Keratinocyte (primary cell): ENCODE data around the gene TMCC2. TPM values are rescaled to one million over a fixed set of nuclear protein-coding genes. Genes with fewer than 3 reads are reported as not detected.

Experiments
- DNase-seq: peaks from one replicate; pipeline ENCODE4 v3.0.0-alpha.2; 2011; ENCODE audit warnings: low read depth, missing footprints, low spot score
- FAIRE-seq: peaks from 2 replicates; lab custom pipeline; 2011; peaks lifted over from hg19 to GRCh38; lab: Jason Lieb, UNC
- H2AFZ ChIP-seq: 2 replicates; pipeline ENCODE4 v1.6.0; 2012; ENCODE audit warnings: low read length, control low read depth, inconsistent platforms; ENCODE audit not compliant: control insufficient read depth
- H3K27ac ChIP-seq: 2 replicates; pipeline ENCODE4 v1.5.1; 2011; ENCODE audit warnings: low read length; ENCODE audit not compliant: control insufficient read depth, insufficient read depth
- H3K27me3 ChIP-seq: 3 replicates; pipeline ENCODE4 v1.6.0; 2011; ENCODE audit warnings: low read length; ENCODE audit not compliant: control insufficient read depth, insufficient read depth; ENCODE audit errors: extremely low read depth
- H3K36me3 ChIP-seq, 2 experiments: 2 replicates in 1 of 2; 3 replicates in 1 of 2; pipeline ENCODE4 v1.5.1; 2011; ENCODE audit warnings: low read length in 2 of 2, mild to moderate bottlenecking in 1 of 2; ENCODE audit not compliant: control insufficient read depth in 2 of 2, insufficient read depth in 2 of 2; ENCODE audit errors: extremely low read depth in 1 of 2
- H3K4me1 ChIP-seq: 3 replicates; pipeline ENCODE4 v1.5.1; 2011; ENCODE audit warnings: low read length; ENCODE audit not compliant: control insufficient read depth, insufficient read depth; ENCODE audit errors: extremely low read depth
- H3K4me2 ChIP-seq: 3 replicates; pipeline ENCODE4 v1.6.0; 2011; ENCODE audit warnings: low read depth, low read length; ENCODE audit not compliant: control insufficient read depth, insufficient read depth; ENCODE audit errors: extremely low read depth
- H3K4me3 ChIP-seq, 3 experiments: fragments of 200-600 bp in 1 of 3; sonication (generic) in 1 of 3; 2 replicates in 2 of 3; 3 replicates in 1 of 3; pipeline ENCODE4 v1.5.1; 2011 to 2016; ENCODE audit warnings: low read length in 3 of 3, mild to moderate bottlenecking in 3 of 3, control low read depth in 2 of 3, inconsistent platforms in 1 of 3, low read depth in 1 of 3, mixed read lengths in 1 of 3, mixed run types in 1 of 3, moderate library complexity in 1 of 3; ENCODE audit not compliant: control insufficient read depth in 2 of 3, insufficient read depth in 2 of 3; ENCODE audit errors: extremely low read depth in 1 of 3
- H3K79me2 ChIP-seq: 2 replicates; pipeline ENCODE4 v1.6.0; 2012; ENCODE audit warnings: low read length; ENCODE audit not compliant: control insufficient read depth, insufficient read depth
- H3K9ac ChIP-seq: 3 replicates; pipeline ENCODE4 v1.6.0; 2011; ENCODE audit warnings: low read length; ENCODE audit not compliant: control insufficient read depth, insufficient read depth; ENCODE audit errors: extremely low read depth
- H3K9me1 ChIP-seq: 3 replicates; pipeline ENCODE4 v1.6.0; 2011; ENCODE audit warnings: low read length; ENCODE audit not compliant: control insufficient read depth, insufficient read depth; ENCODE audit errors: extremely low read depth
- H3K9me3 ChIP-seq: 2 replicates; pipeline ENCODE4 v1.5.1; 2012; ENCODE audit warnings: low read depth, low read length; ENCODE audit not compliant: control insufficient read depth
- H4K20me1 ChIP-seq: 3 replicates; pipeline ENCODE4 v1.6.0; 2011; ENCODE audit warnings: low read length; ENCODE audit not compliant: control insufficient read depth, insufficient read depth; ENCODE audit errors: extremely low read depth
- CTCF ChIP-seq, 3 experiments: IDR thresholded peaks in 1 of 3; conservative IDR thresholded peaks in 1 of 3; optimal IDR thresholded peaks in 1 of 3; 2 replicates in 2 of 3; 3 replicates in 1 of 3; pipeline versions ENCODE3 to v1.5.1; 2011; ENCODE audit warnings: low read length in 3 of 3, mild to moderate bottlenecking in 3 of 3, moderate library complexity in 2 of 3, control low read depth in 1 of 3, inconsistent platforms in 1 of 3; ENCODE audit not compliant: insufficient read depth in 2 of 3; ENCODE audit errors: extremely low read depth in 1 of 3
- EZH2 ChIP-seq: IDR thresholded peaks from one replicate; pipeline ENCODE4 v1.6.1; 2012; ENCODE audit warnings: inconsistent platforms, mild to moderate bottlenecking, low read length, moderate library complexity
- dilution Hi-C: fragments of 300-500 bp; cut with MboI; formaldehyde crosslinking; loops from one replicate; pipeline ENCODE4 v1.7.0; 2020; ENCODE audit warnings: low sequenced_read_pairs; ENCODE audit not compliant: extremely low pct_ligation_motif_present
- polyA plus RNA-seq, 5 experiments: library from polyadenylated mRNA; depleted of rRNA in 3 of 5; stranded (reverse) in 3 of 5; stranded (forward) in 1 of 5; unstranded in 1 of 5; fragments of >200 nt; gene quantifications; 1 replicate in 1 of 5; 2 replicates in 3 of 5; 3 replicates in 1 of 5; pipeline versions ENCODE4 v1.2.1 to v1.2.3, GENCODE V29; 2011 to 2012; ENCODE audit warnings: missing spikeins in 2 of 5, low read depth in 1 of 5, low replicate concordance in 1 of 5

Gene TMCC2
- polyA plus RNA-seq, 1 donor (not counting 4 experiments of a cell fraction or from before 2014, with no cell fraction given), result 0.60 TPM

- H3K9me1 ChIP-seq, result no peaks in the 10 kb centered on the region
- no peak for FAIRE-seq
- H3K27me3 ChIP-seq, result peaks cover 3% of the 10 kb centered on the region
- no peak overlapping the region for H3K4me2 ChIP-seq
- no peak for DNase-seq
- H3K4me1 ChIP-seq, result peaks cover 25% of the 10 kb centered on the region
- no peaks in the 10 kb centered on the region for H4K20me1 ChIP-seq
- dilution Hi-C loops, result no loop called here
- H3K9me3 ChIP-seq, result no peaks in the 10 kb centered on the region
- TF ChIP-seq CTCF (optimal IDR thresholded peaks at IDR 0.05 in 1 of 3, IDR thresholded peaks at IDR 0.05 in 1 of 3, conservative IDR thresholded peaks at IDR 0.05 in 1 of 3; ENCODE audit: extremely low read depth in 1 of 3, insufficient read depth in 2 of 3, low read length in 3 of 3), result no peak
- TF ChIP-seq EZH2, result no peak
- H3K9ac ChIP-seq, result no peak overlapping the region
- no peak overlapping the region for H2AFZ ChIP-seq
- no peaks in the 10 kb centered on the region for H3K79me2 ChIP-seq
- H3K36me3 ChIP-seq, result no peaks in the 10 kb centered on the region
- H3K27ac ChIP-seq, result no peak overlapping the region
- no peak overlapping the region for H3K4me3 ChIP-seq
Measured at GRCh38 chr1:205271745-205272144, 44.0 kb downstream of the TMCC2 start.

- peaks cover 26% of the 10 kb centered on the region for H3K4me1 ChIP-seq
- TF ChIP-seq EZH2 (no peak), CTCF (optimal IDR thresholded peaks at IDR 0.05 in 1 of 3, IDR thresholded peaks at IDR 0.05 in 1 of 3, conservative IDR thresholded peaks at IDR 0.05 in 1 of 3; ENCODE audit: extremely low read depth in 1 of 3, insufficient read depth in 2 of 3, low read length in 3 of 3) (no peak)
- H3K4me3 ChIP-seq, result no peak overlapping the region
- FAIRE-seq, result no peak
- H3K9me1 ChIP-seq, result no peaks in the 10 kb centered on the region
- H3K27ac ChIP-seq, result no peak overlapping the region
- no peak overlapping the region for H3K4me2 ChIP-seq
- no peaks in the 10 kb centered on the region for H3K27me3 ChIP-seq
- no peaks in the 10 kb centered on the region for H4K20me1 ChIP-seq
- no peak for DNase-seq
- no peaks in the 10 kb centered on the region for H3K79me2 ChIP-seq
- H3K9ac ChIP-seq, result no peak overlapping the region
- no peak overlapping the region for H2AFZ ChIP-seq
- H3K36me3 ChIP-seq, result no peaks in the 10 kb centered on the region
- dilution Hi-C loops, result no loop called here
- no peaks in the 10 kb centered on the region for H3K9me3 ChIP-seq
Measured at GRCh38 chr1:205272536-205272935, 44.8 kb downstream of the TMCC2 start.
